Motor neuron (in vitro differentiated cells): ENCODE measurements around the gene SNAPC5. TPM values are rescaled to one million over a fixed set of nuclear protein-coding genes. Genes with fewer than 3 reads are reported as not detected.
"Not testable (repeated sequence)": the region's sequence is repeated elsewhere in the genome, so short reads cannot be mapped to it uniquely, and the experiment has no call there.

Experiments
- ATAC-seq, 8 experiments: fragments of 200-7000 bp; cut with Tn5 transposase; replicated peaks in 6 of 8; 2 replicates each; pipeline ENCODE4 v1.8.0; 2021; ENCODE audit warnings: mild to moderate bottlenecking in 8 of 8, moderate library complexity in 8 of 8
- H3K27ac ChIP-seq, 2 donors: fragments of 250-450 bp; sonication (Bioruptor Pico); 2 replicates each; pipeline ENCODE4 v1.9.0; 2021; ENCODE audit warnings: antibody characterized with exemption in 2 of 2, mild to moderate bottlenecking in 2 of 2, moderate library complexity in 1 of 2
- H3K4me1 ChIP-seq, 2 donors: fragments of 250-450 bp; sonication (Bioruptor Pico); replicated peaks in 1 of 2; 2 replicates each; pipeline ENCODE4 v1.6.1; 2021; ENCODE audit warnings: antibody characterized with exemption in 2 of 2, mild to moderate bottlenecking in 2 of 2, moderate library complexity in 1 of 2
- H3K4me3 ChIP-seq, 5 donors: fragments of 250-450 bp; sonication (Bioruptor Pico); 2 replicates each; pipeline ENCODE4 v1.9.0; 2021; ENCODE audit warnings: antibody characterized with exemption in 5 of 5, mild to moderate bottlenecking in 5 of 5, moderate library complexity in 4 of 5
- WGBS, 10 experiments: fragments of 450-650 bp; shearing (Covaris generic); methylation state at CpG; one replicate each; pipeline ENCODE4 v1.0.0; 2022; 5-methylcytosine and 5-hydroxymethylcytosine counted together
- in situ Hi-C, 9 experiments: fragments of 400-800 bp; cut with MboI; loops; one replicate each; pipeline ENCODE4 v1.15.0; 2021; ENCODE audit warnings: low sequenced_read_pairs in 9 of 9, low pct_unique_long_range_greater_than_20kb in 2 of 9; ENCODE audit not compliant: unreplicated experiment in 9 of 9
- total RNA-seq, 8 experiments: library from RNA; unstranded; fragments of 300-600 nt; gene quantifications; 2 replicates each; pipeline versions ENCODE4 v1.2.3 to v1.2.4, GENCODE V29; 2022

Gene SNAPC5
- total RNA-seq, 8 experiments from 2014 or later: 23.8 to 43.1 (median 31.7) TPM

DNA sequence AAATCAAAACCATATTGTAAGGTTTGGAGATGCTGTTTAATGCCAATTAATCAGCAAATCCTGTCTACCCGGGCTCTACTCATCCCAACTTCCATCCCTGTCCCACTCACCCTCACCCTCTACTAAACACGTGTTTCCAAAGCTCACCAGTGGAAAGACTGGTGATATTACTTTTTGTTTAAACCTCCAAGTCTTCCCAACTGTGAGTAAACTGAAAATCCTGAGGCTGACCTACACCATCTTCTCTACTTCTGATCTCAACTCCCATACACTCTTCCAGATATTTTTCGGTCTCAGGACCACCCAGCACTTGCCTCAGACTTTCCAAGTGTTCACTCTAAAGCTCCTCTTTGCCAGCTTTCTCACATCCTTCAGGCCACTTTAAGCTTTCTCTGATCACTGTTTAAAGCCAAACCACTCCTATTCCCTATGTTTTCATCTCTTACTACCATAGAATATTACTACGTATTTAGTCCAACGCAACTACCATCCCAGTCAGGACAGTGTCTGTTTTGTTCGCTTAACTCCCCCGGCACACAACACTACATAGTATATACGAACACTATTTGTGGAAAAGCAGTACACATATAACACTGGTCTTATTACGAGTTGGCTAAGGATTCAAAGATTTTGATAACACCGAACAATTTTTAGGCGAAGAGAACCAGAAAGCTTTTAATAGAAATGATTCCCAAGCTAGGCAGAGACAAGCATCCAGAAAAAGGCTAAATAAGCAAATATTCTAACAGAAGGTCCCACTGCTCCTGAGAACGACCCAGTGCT is 6.4 kb upstream of the SNAPC5 start:
- in situ Hi-C loops: no loop called here
- ATAC-seq: no peak
- Histone ChIP-seq H3K4me1 (peaks cover 15 to 22% of the 10 kb centered on the region in 2 donors), H3K4me3 (peak overlapping the region; percentile 94 to 99 (median 98)), H3K27ac (peak overlapping the region; percentile 95 to 97)
- 0 to 3% (median 0%) methylated on average over 2 to 12 of the region's 12 CpGs for WGBS, 10 experiments

DNA sequence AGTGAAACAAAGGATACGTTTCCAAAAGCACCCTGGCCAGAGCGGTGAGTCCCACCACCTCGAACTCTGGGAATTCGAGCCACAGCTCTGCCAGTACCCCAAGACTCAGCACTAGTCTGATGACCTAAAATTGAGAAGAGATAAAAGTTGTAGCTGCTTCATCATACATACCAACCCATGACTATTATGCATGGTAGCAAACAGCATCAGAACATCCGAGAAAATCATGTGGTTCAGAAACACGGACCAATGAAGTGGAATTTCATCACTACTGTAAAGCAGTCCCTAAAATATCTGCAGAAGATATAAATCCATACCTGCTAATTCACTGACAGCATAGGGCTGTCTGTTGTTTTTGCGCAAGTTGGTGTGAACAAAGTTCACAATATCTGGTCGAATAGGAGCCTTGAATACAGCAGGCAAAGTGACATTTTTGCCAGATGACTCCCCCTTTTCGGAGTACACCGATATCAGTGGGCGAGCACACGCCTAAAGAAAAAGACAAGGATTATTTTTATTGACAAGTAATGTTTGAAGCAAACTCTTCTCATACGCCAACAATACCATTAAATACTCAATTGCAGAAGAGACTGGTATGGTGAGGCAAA is 5.6 kb upstream of the SNAPC5 start:
- H3K4me3 ChIP-seq: peak overlapping the region; percentile 94 to 99 (median 98)
- peak overlapping the region in 1 of 2 donors; percentile 97 for H3K27ac ChIP-seq
- ATAC-seq, in situ Hi-C loops: not testable (repeated sequence)
- H3K4me1 ChIP-seq: peaks cover 15 to 22% of the 10 kb centered on the region in 2 donors
- WGBS, 10 experiments: 2 to 72% (median 27%) methylated on average over 1 to 11 of the region's 13 CpGs; no CpG with 5 or more reads in 1 of the 10 experiments

DNA sequence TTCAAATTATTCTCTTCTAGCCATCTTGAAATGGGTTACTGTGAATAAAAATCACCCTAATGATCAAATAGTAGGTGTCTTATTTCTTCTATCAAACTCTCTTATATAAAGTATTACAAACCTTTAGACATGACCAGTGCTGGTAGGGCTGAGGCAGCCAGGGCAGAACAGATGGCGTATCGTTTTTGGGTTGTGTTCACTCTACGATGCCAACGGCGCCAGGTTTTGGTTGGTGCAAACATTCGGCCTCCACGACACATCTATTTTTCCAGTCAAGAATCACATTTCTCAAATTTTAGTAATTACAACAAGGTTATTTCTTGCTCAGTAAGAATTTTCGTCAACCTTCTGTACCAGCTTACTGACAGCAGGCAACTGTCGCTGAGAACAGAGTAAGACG is 4.9 kb upstream of the SNAPC5 start:
- WGBS, 10 experiments: 7 to 98% (median 82%) methylated on average over 2 to 10 of the region's 10 CpGs
- no peak for ATAC-seq
- Histone ChIP-seq H3K4me1 (peaks cover 15 to 22% of the 10 kb centered on the region in 2 donors), H3K4me3 (peak overlapping the region in 1 of 5 donors; percentile 94), H3K27ac (no peak overlapping the region)
- in situ Hi-C loops: no loop called here

DNA sequence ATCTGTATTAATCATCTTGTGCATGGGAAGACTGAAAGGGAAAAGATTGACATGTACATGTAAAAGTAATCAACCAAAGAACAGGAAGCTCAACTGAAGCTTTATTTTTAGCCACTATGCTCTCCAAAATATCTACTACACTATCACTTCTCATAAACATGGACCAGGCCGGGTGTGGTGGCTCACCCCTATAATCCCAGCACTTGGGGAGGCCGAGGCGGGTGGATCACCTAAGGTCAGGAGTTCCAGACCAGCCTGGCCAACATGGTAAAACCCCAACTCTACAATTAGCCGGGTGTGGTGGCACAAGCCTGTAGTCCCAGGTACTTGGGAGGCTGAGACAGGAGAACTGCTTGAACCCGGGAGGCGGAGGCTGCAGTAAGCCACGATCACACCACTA is 2.8 kb upstream of the SNAPC5 start:
- WGBS, 10 experiments: 63 to 100% (median 95%) methylated on average over 1 to 6 of the region's 7 CpGs; no CpG with 5 or more reads in 1 of the 10 experiments
- in situ Hi-C loops, H3K27ac ChIP-seq, H3K4me3 ChIP-seq, ATAC-seq: not testable (repeated sequence)
- peaks cover 19 to 22% of the 10 kb centered on the region in 2 donors for H3K4me1 ChIP-seq

DNA sequence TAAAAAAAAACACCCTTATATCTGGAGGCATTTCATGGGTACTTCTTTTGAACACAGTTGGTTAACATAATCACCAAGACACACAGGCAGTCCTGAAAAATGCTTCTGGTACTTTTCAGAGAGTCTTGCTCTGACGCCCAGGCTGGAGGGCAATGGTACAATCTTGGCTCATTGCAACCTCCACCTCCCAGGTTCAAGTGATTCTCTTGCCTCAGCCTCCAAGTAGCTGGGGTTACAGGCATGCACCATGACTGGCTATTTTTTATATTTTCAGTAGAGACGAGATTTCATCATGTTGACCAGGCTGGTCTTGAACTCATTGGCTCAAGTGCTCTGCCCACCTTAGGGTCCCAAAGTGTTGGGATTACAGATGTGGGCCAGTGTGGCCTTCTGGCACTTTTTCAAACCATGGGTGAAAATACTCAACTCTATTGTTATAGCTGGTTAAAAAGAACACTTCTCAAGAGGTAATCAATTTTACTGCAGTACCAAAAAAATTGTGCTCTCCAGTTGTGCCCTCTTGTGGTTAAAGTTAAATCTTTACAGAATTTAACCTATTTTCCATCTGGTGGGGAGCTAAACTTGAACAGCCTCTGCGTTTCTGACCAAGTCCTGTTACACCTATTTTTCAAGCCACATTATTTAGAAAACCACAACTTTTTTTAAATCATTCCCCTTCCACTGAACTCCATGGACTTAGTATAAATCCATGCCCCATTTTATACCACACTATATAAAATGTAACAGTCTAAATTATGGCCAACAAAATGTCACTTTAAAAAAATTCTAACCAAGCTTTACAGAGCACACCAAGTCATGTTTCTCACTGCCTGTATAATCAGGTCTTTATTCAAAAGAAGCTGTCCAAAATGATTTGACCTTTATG is 1.2 kb upstream of the SNAPC5 start:
- no peak for ATAC-seq
- no peak overlapping the region for H3K4me3 ChIP-seq
- H3K27ac ChIP-seq: no peak overlapping the region
- in situ Hi-C loops: loop anchor here in 1 of 9 experiments (25.0 kb wide), 1 partner anchor 111 kb away; the partner anchor contains the start of gene MAP2K1
- peaks cover 17 to 22% of the 10 kb centered on the region in 2 donors for H3K4me1 ChIP-seq
- 25 to 95% (median 80%) methylated on average over 1 to 3 of the region's 3 CpGs; no CpG with 5 or more reads in 1 of the 10 experiments for WGBS, 10 experiments

DNA sequence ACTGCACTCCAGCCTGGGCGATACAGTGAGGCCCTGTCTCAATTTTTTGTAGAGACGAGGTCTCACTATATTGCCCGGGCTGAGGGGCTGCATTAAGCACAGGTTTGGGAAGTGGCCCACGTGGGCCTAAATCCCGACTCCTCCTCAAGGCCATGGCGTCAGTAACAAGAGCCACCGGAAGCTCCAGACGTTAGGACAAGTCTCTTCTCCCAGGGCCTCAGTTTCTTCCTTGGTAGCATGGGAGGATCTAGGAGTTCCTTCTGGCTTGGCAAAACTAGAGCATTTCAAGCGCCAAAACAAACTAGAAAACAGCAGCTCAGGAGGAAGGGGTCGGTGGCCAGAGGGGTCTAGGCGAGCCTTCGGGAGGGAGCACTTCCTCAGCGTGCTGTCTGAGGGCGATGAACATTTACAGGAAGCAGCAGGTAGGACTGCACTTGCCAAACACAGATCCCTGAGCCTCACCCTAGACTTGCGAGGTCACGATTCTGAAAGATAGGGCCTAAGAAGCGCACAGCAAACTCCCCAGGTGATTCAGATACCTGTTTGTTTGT is 536 bp downstream of the SNAPC5 start:
- peaks cover 6 to 8% of the 10 kb centered on the region in 2 donors for H3K4me1 ChIP-seq
- in situ Hi-C loops: loop anchor here in 1 of 9 experiments (25.0 kb wide), 1 partner anchor 110 kb away; the partner anchor contains the start of gene MAP2K1
- peak; percentile 15 to 36 (median 24) for ATAC-seq
- H3K27ac ChIP-seq: peak overlapping the region; percentile 53 to 88
- H3K4me3 ChIP-seq: peak overlapping the region; percentile 53 to 91 (median 71)
- WGBS, 10 experiments: 6 to 80% (median 43%) methylated on average over 1 to 8 of the region's 17 CpGs; no CpG with 5 or more reads in 4 of the 10 experiments

DNA sequence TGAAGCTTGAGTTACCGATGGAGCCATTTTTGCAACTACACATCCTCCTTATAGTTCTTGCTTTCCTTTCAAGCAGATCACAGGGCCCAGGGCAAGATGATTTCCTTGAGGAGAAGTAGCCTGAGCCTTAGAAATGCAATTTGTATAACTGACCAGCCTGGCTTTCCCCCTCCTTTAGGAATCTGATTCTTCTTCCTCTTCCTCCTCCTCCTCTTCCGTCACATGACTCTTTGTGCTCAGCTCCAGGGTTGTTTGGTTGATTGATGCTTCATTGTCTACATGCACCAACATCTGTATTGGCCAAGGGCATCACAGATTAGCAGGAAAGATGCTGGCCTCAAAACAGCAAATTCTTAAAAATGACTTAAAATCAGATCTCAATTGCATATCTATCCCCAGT is 3.3 kb downstream of the SNAPC5 start:
- WGBS, 10 experiments: 63 to 100% (median 96%) methylated on average over 1 to 2 of the region's 2 CpGs; no CpG with 5 or more reads in 1 of the 10 experiments
- Histone ChIP-seq H3K4me1 (peaks cover 6 to 7% of the 10 kb centered on the region in 2 donors), H3K27ac (no peak overlapping the region), H3K4me3 (no peak overlapping the region)
- no peak for ATAC-seq
- in situ Hi-C loops: loop anchor here in 1 of 9 experiments (25.0 kb wide), 1 partner anchor 107 kb away; the partner anchor contains the start of gene MAP2K1

DNA sequence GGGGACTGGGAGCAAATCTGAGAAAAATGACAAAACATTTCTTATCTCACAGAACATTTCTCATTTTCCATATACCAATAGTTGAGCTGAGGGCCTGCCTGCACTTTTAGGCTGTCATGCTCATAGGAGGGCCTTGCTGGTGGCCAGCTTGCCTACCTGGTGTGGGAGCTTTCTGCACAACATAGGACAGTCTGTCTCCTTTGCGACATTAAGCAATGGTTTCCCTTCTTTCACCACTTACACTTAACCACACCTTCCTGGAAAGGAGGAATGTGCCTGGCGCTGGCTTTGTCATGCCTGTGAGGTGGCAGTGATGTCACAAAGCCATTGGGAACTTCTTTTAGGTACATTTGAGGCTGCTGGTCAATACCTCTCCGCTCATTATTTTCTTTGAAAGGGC is 5.7 kb downstream of the SNAPC5 start:
- ATAC-seq: no peak
- H3K4me1 ChIP-seq: peaks cover 5 to 7% of the 10 kb centered on the region in 2 donors
- no peak overlapping the region for H3K4me3 ChIP-seq
- in situ Hi-C loops: loop anchor here in 1 of 9 experiments (25.0 kb wide), 1 partner anchor 105 kb away; the partner anchor contains the start of gene MAP2K1
- no peak overlapping the region for H3K27ac ChIP-seq
- WGBS, 10 experiments: 93 to 100% (median 100%) methylated on average over 1 to 3 of the region's 3 CpGs; no CpG with 5 or more reads in 1 of the 10 experiments

DNA sequence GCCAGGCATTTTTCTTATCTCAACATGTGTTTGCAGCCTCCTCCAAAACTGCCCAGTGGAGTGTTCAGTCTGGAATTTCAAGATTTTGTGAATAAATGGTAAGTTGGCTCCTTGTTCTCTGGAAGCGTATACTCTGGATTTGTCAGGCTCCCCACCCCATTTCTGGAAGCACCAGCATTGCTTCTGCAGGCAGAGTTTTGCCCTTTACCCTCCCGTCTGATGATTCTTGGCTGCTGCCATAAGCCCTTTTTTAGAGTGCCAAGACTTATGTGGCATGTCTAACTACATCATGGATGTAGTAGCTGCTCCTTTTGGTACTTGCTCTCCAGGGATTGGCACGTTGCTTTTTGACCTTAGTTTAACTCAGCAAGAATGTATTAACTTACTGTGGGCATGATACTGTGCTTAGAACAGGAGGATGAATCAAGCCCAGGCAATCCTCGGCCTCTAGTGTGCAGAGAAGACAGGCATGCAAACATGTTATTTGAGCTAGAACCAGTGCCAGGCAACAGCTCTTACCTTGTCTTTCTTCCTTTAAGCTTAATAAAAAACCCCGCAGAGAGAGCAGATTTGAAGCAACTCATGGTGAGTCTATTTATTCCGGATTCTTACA is 8.3 kb downstream of the SNAPC5 start:
- Histone ChIP-seq H3K4me3 (no peak overlapping the region), H3K4me1 (no peaks in the 10 kb centered on the region), H3K27ac (no peak overlapping the region)
- 88 to 100% (median 97%) methylated on average over 1 to 6 of the region's 6 CpGs; no CpG with 5 or more reads in 4 of the 10 experiments for WGBS, 10 experiments
- no peak for ATAC-seq
- in situ Hi-C loops: loop anchor here in 1 of 9 experiments (25.0 kb wide), 1 partner anchor 102 kb away; the partner anchor contains the start of gene MAP2K1

DNA sequence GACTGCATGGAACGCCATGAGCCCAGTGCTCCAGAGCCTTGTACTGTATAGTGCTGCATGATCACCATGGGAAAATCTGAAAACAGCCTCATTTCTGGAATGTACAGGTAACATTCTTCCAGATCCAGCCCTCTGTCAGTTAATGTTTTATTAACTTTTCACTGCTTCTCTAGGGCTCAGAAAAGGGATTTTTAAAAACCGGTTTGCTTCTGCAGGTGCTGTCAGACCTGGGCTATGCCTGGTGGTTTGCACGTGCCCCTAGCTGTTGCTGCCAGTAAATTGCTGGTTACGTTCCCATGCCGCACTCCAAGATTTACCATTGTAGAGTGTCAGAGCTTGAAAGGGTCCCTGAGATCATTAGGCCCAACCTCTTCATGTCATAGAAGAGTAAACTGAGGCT is 9.0 kb downstream of the SNAPC5 start:
- Histone ChIP-seq H3K27ac (no peak overlapping the region), H3K4me1 (no peaks in the 10 kb centered on the region), H3K4me3 (no peak overlapping the region)
- 81 to 100% (median 100%) methylated on average over 1 to 4 of the region's 5 CpGs; no CpG with 5 or more reads in 3 of the 10 experiments for WGBS, 10 experiments
- ATAC-seq: no peak
- in situ Hi-C loops: loop anchor here in 1 of 9 experiments (25.0 kb wide), 1 partner anchor 101 kb away; the partner anchor contains the start of gene MAP2K1

DNA sequence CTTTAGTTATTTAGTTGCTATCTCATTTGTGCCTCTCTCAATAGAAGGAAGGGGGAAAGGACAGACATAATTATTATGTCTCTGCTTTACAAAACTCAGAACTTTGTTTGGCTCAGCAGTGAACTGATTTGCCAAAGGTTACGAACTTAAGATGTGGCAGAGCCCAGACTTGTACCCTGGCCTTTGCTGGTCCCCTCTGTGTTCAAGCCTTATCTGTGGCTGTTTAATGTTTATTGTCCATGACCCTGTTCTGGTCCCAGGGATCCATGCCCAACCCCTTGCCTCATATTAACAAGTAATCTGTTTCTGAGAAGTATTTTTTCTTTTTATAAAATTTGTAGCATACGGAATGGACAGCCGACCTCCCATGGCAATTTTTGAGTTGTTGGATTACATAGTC is 10.7 kb downstream of the SNAPC5 start:
- Histone ChIP-seq H3K4me1 (no peaks in the 10 kb centered on the region), H3K27ac (no peak overlapping the region), H3K4me3 (no peak overlapping the region)
- 96 to 100% (median 100%) methylated on average over 1 to 3 of the region's 3 CpGs; no CpG with 5 or more reads in 5 of the 10 experiments for WGBS, 10 experiments
- in situ Hi-C loops: loop anchor here in 1 of 9 experiments (25.0 kb wide), 1 partner anchor 100 kb away; the partner anchor contains the start of gene MAP2K1
- ATAC-seq: no peak
